Activated CD8-positive, alpha-beta memory T cell treated with anti-CD3 and anti-CD28 coated beads, Interleukin-2, amount 50 U/mL, for 24 hours (primary cell): ENCODE measurements around the gene PPIF.
"Not testable (repeated sequence)": the region's sequence is repeated elsewhere in the genome, so short reads cannot be mapped to it uniquely, and the experiment has no call there.

ENCODE experiments used
- DNase-seq: peaks from one replicate; pipeline ENCODE4 v3.0.0-alpha.2; 2020; ENCODE audit errors: extremely low read depth

Gene PPIF

DNA sequence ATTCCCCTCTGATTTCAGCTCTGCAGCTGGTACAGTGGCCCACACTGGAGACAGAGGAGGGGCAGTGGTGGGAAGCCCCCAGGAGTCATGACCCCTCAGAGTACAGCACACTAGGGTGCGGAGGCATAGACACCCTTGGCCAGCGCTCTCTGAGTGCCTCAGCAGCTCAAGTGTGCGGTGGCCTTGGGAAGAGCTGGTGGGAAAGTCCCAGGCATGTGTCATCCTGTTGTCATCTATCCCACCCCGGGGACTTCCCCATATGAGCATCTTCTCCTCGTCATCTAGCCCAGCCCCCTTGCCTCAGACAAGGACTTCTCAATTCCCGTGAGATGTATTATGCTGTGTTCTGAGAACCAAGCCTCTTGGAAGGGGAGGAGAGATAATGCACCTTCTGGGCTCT is 15.6 kb upstream of the PPIF start:
- peak; percentile 72 for DNase-seq

DNA sequence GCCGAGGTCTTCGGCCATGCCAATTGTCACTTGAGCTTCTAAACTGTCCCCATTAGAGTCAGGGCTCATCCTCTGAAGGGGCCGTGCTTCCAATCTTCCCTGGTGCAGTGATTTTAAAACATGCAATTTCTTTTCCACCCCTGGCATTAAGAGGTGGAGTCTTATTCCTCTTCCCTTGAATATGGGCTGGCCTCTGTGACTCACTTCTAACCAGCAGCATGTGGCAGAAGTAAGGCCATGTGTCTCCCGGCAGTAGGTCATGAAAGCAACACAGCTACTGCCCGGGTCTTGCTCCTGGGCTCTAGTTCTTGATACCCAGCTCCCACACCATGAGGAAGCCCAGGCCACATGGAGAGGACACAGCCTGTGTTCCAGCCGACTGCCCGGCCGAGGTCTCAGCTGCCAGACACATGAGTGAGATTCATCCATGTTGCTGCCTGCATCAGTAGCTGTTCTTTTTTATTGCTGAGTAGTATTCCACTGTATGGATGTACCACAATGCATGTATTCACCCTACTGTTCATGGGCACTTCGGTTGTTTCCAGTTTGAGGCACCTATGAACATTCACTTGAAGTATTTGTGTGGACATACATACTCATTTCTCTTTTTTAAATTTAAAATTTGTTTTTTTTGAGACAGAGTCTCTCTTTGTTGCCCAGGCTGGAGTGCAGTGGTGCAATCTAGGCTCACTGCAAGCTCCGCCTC is 14.5 kb upstream of the PPIF start:
- DNase-seq: not testable (repeated sequence)

DNA sequence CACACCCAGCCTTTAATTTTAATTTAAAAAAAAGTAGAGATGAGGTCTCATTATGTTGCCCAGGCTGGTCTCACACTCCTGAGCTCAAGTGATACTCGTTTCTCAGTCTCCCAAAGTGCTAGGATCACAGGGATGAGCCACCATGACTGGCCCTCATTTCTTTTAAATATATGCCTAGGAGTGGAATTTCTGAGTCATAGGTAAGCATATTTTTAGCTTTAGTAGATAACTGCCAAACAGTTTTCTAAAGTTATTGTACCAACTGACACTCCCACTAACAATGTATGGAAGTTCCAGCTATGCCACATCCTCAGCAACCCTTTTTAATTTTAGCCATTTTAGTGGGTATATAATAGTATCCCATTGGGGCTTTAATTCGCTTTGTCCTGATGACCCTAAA is 13.8 kb upstream of the PPIF start:
- no peak for DNase-seq

DNA sequence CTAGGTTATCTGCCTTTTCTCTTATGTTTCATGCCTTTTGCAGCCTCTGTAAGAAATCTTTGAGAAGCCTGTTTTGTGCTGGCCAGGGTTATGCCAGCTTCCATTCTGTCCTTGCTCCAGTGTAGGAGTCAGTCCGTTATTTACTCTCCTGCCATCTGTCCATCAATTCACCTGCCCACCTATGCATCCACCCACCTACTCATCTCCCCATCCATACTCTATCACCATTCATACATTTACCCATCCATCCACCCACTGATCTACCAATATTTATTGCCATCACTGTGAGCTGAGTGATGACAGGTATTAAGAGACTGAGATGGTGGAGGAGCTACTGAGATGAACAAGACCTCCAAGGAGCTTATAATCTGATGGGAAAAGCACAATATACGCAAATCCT is 12.7 kb upstream of the PPIF start:
- DNase-seq: no peak

DNA sequence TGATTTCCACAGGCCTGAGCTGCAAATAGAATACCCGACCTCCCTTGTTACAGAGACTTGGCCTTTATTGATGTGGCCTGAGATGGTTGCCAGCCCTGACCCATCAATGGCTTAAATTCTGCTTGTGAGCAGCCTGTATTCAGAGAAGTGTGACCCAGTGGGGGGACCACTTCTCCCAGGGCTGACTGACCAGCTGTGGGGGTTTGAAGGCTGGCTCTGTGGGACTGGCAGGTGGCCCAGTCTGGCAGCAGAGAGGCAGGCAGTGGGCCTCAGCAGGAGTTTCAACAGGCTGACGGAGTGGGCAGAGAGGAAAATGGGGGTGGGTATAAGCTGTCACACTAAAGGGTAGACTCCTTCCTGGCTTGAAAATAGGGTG is 12.2 kb upstream of the PPIF start:
- DNase-seq: no peak

DNA sequence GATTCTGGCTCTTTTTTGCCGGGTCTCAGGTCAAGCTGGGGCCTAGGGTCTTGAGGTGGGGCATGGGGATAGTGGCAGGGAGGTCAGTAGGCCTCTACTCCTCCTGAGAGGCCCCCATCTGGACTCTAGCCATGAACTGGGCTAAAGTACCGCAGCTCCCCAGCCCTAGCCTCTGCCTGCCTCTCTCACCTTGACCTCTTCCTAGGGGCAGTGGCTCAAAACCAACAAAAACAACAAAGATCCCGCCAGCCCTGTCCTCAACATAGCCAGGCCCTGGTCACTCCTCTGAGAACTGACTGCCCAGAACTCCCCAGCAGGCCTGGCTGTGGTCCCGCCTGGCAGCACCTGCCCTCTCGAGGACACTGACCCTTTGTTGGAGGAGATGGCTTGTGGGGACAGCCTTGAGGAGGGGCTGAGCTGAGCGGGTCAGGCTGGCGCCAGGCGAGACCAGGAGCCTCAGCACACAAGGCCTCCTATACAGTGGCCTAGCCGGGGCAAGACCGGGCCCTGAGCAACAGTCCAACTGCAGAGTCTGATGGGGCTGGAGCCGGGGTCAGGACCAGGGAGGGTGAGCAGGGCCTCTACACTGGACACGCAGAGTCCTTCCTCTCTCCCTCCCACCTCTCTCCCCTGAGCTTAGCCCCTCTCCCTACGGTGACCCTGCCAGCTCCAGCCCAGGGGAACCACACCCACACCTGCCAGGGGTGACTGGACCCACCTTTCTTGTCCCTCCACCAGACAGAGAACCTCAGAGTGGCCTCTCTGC is 11.6 kb upstream of the PPIF start:
- DNase-seq: no peak

DNA sequence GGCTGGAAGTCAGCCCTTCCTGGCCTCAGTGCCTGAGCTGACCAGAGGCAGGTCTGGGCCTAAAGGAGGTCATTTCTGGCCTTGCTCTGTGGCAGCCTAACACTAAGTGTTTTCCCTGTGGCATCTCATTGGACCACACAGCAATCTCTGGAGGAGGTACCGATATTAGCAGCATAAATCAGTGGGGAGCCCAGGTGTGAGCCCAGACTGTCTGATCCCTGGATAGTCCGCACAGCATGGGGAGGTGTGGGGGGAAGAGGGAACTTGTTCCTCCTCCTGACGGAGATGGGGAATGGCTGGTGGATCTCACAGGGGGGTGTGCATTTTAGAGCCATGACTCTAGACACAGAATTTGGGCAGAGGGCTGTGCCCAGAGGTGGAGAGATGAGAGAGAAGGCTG is 11.0 kb upstream of the PPIF start:
- no peak for DNase-seq

DNA sequence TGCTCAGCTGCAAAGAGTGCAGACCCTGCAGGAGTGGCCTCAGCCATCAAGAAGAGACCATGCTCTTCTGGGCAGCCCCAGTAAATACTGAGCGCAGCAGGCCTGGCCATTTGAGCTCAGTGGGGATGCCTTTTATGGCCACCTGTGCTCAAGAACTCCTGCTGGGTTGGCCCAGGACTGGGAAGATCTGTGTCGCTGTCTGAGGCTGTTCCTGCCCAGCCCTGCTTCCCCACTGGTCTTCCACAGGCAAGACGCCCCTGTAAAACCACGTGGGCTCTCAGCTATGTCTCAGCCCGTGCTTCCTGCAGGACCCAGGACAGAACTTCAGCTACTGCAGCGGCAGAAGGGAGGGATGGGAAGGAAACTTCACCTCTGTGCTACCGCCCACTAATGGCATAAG is 10.5 kb upstream of the PPIF start:
- DNase-seq: no peak

DNA sequence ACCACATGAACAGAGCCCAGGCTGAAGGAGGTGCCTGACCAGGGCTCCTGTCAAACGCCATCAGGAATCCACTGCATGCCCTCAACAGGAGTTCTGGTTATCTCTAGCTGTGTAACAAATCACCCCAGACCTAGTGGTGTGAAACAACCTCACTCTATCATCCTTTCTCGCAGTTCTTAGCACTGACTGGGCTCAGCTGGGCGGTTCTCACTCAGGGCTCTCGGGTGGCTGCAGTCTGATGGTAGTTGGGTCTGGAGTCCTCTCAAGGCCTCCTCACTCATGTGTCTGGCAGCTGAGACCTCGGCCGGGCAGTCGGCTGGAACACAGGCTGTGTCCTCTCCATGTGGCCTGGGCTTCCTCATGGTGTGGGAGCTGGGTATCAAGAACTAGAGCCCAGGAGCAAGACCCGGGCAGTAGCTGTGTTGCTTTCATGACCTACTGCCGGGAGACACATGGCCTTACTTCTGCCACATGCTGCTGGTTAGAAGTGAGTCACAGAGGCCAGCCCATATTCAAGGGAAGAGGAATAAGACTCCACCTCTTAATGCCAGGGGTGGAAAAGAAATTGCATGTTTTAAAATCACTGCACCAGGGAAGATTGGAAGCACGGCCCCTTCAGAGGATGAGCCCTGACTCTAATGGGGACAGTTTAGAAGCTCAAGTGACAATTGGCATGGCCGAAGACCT is 9.3 kb upstream of the PPIF start:
- not testable (repeated sequence) for DNase-seq

DNA sequence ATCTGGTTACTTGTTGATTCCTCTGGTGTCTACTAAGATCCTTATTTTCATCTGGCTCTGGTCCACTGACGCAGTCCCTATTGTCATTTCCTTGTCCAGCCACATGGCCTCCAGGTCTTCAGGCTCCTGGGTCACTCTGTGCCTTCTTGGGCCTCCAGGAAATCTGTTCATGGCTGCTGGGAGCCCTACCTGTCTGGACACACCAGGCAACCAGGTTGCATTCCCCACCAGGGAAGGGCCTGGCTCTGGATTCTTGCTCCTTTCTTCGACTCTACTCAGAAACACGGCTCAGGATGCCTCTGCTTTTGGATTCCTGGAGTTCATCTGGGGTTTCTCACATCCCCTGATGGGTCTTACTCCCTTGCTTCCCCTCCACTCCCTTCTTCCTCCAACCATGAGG is 8.0 kb upstream of the PPIF start:
- DNase-seq: no peak

DNA sequence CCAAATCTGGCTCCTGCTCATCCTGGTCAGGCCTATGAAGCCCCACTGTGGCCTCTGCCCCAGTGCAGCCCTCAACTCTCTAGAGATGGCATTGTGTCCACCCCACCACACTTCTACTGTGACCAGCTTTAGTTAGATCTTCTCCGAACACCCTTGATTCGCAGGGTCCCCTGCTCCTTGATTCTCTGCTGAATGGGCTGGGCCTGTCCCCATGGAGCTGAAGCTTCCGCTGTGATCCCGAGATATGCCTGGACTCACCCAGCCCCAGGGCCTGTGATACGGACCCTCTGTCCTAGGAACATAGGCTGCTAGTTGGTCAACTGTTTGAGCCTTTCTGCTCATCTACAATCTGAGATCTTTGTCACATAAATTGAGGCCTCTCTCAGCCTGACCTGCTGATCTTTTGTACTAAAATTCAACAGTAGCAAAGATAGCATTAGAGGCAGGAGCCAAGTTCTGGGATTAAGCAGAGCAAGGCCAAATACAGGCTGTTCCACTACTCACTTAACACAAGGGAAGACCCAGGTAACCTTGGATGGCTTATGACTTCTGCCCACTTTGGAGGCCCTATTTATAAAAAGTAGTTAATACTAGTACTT is 6.5 kb upstream of the PPIF start:
- no peak for DNase-seq

DNA sequence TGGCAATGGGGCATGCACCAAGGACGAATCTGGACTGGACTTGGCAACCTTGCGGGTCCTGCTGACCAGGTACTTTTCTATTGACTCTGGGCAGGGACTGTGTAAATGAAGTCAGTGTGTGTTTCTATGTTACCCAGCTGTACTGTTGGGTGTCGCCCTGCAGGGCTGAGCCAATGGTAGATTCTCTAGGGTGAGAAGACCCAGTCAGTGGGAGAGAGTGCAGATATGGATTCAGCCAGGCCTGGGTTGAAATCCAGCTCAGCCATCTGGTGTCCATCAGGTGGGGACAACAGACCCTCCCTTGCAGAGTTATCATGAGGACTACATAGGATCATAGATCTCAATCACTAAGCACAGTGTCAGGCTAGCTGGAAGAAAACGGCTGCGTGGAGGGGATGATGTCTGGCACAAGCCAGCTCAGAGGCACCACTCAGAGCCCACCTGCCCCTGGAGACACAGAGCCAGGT is 4.9 kb upstream of the PPIF start:
- DNase-seq: no peak

DNA sequence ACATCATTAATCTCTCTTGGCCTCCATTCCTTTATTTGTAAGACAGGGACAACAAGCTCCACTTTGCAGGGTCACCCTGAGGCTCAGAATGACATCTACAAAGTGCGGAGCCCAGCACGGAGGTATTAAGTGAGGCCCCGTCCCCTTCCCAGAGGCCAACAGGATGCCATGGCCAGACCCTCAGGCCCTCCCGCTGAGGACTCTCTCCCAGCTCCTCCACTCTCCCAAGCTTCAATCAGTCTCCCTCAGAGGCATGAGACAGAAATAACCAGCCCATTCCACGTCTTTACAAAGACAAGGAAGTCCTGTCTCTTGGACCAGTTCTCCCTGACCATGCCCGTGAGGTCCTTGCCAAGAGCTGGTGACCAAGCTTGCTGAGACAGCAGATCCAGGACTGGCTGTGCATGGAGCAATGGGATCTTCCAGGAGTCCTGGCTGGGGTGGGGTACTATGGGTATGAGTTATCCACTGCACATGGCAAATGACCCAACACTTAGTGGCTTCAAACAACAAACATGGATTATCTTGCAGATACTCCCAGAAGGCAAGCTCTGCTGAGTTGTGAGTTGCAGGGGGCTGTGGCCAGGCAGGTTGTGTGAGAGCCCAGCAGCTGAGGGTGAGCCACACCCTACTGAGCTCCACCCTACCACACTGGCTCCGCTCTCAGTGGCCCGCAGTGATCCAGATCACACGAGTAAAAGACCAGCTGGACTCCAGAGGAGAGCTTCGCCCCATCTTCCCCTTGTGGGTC is 4.3 kb upstream of the PPIF start:
- no peak for DNase-seq

DNA sequence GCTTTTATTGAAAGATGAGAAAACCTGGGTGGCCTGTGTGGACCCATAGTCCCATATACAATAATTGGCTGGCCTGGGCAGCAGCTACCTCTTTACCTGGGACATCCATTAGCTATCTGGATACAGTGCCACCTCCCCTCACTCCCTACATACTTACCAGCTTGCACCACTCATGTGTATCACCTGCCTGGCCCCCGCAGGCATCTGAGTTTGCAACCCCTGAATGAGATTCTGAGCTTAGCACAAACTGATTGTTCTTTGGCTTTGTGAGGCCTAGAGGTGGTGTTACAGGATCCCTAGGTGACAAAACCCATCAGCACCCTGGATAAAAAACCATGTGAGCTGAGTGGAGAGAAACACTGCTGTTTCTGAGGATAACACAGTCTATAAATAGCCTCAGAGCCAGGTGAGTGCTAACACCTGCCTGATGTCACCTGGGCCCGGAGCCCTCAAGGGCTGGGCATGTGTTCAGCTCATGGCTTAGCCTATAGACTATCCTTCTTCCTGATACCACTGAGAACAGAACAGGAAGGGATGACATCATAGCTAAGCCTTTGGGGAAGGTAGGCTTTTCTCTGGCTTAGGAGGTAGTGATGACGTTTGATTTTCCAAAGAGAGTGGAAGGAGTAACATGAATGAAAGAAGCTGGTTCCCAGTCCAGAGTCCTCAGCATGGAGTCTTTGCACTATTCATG is 2.6 kb upstream of the PPIF start:
- DNase-seq: no peak

DNA sequence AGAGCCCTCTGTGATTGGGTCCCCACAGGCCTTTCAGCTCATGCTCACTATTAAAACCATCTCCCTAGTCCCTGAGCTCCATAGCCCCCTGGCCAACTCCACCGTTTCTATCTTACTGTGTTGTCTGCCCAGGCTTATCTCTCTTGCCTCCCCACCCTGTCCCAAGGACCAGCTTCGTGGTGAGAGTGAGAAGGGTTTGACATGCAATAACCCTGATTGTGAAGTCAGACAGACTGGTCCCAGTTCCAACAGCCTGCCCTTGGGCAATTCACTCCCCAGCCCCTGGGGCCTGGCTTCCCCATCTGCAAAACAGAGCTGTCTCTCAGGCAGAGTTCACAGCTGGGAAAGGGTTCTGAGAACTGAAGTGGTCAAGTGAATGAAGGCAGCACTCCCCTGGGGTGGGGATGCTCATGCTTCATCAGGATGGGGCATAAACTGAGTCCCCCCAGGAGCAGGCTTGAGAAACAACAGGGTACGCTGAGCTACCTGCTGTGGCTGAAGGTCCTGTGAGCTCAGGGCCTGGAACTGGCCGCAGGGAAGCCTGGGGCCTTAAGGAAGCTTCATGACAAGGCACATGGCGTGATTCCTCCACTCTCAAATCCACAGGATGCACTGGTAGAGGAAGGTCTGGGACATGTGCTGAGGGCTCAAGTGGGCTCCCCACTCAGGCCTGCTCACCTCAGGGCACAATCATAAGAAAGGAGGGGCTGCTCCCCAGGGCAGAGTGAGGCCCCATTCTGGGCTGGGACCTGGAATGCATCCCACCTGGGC is 1.8 kb upstream of the PPIF start:
- no peak for DNase-seq

DNA sequence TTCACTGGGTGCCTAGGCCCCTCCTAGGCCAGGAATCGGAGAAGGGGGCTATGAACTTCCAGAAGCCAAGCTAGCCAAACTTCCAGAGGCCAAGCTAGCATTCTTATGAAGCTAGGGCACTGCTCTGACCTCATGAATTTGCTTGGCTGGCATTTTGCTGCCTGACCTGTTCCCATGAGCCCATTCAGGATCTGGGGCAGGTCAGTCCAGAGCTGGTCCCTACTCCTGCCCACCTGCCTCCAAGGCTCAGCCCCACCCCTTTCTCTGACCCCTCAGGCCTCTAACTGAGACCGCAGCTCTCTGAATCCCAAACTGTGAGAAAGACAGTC is 1.3 kb upstream of the PPIF start:
- DNase-seq: no peak

DNA sequence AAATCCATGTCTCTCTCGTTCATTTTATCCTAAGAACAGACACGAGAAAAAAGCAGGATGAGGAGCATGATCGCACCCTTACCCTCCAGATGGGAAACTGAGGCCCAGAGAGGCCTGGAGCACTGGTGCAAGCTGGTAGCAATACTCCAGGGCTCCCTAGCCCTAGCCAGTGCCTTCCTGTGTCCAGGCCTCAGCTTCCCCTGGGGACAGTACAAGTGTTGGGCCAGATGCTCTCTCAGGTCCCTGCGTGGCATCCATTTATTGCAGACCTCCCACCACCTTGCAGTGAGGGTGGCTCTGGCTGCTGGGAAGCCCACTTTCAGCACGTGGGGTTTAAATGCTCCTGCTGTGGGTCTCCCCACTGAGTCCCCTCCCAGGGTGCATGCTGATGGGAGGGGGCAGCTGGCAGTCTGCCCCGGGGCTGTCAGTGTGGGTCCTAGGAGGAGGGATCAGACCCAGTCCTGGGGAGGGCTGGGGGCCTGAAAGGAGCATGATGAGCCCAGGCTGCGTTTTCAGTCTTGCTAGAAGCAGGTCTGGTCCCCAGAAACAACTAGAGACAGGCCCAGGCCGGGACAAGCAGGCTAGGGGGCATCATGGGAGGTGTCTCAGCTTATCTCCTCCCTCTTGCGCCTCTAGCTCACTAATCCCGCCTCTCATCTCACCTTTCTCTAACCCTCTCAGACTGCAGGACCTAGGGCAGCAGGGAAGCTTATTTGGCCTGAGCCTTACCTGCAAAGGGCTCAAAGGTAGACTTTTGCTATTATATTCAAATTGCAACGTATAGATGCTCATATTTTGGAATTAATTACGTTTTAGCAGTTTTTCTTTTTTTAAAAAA is 662 bp upstream of the PPIF start:
- DNase-seq: no peak

DNA sequence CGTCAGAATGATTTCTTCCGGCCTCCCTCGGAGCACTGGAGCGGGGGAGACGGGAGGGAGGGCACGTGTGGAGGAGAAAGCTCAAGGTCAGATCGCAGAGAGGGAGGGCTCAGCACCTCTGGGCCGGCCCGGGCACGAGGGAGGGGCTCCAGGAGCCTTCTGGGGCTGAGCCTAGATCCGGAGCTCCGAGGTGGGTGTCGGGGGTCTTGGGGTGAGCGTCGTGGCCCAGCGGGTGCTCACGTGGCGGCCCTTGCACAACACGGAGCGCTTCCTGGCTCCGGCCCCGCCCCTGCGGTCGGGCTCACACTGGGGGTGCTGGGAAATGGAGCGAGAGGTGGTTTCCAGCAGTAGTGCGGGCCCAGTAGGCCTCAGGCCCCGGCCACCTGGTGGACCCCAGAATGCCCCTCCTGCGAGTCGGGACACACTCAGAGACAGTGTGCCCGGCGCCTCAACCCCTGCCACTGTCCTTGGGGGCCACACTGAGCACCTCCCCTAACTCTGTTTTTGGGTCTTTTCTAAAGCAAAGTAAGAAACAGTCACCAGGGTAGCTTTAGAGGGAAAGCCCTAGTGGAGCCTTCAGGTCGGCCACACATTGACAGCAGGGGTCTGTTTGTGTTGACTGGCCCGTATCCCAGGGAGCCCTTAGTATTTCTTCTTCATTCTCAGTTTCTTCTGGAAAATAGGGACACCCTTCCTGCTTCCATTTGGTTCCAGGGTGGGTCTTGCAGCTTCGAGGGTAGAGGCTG is 798 bp downstream of the PPIF start:
- DNase-seq: peak; percentile 40

DNA sequence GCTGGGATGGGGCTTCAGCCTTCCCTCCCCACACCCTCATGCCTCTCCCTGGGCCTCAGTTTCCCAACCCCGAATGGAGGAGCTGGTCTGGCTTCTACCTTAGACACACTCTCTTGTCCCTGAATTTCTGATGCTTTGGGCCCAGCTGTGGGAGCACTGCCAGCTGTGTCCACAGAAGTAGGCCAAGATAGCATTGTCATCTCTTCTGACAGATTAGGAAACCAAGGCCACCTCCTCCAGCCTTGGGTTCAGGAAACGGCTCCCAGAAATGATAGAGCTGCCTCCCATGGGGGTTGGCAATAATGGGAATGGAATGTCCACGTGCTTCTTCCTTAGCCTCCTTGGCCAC is 1.3 kb downstream of the PPIF start:
- no peak for DNase-seq
